Measurements from ENCODE around the gene HTR1D.

The HTR1D gene

DNA sequence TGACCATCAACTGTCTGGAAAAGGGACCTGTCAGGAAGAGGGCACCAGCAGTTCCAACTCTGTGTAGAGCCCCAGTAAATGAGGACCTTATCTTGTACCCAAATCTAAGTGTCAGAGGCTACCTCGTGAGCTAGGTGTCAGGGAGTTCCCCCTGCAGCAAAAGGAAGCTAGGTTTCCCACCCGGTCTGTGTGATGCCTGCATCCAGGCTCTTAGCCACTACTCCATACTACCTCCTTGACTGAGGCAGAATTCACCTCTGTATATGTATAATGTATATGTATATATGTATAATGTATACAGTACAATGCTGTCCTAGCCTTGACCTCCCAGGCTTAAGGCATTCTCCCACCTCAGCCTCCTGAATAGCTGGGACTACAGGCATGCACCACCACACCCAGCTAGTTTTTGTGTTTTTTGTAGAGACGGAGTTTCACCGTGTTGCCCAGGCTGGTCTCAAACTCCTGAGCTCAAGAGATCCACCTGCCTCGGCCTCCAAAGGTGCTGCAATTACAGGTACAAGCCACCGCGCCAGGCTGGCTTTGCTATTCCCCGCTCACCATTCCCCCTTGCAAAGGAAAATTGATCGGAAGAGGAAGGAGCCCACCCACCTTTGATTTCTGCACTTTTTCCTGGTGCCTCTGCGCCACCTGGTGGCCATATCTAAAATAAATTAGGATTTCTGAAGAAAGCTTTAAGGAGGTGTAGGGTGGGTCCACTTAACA, 32.9 kb downstream of the HTR1D start:
- no peak for DNase-seq (ENCODE audit: low spot score)

DNA sequence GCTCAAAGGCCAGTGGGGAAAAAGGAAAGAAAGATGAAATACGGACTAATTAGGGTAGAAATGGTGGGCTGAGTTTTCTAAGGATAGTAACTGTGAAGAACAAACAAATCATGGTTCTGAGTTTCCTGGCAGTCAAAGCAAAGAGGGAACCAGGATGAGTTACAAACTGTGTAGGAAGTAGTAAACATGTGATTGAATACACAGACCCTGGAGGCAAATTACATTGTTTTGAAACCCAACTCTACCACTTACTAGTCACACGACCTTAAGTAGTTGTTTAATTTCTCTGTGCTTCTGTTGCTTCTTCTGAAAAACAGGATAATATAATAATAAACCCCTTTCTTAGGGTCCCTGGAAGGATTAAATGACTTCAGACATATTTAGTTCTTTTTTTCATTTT, 37.4 kb downstream of the HTR1D start:
- no peak for DNase-seq (ENCODE audit: low spot score)

DNA sequence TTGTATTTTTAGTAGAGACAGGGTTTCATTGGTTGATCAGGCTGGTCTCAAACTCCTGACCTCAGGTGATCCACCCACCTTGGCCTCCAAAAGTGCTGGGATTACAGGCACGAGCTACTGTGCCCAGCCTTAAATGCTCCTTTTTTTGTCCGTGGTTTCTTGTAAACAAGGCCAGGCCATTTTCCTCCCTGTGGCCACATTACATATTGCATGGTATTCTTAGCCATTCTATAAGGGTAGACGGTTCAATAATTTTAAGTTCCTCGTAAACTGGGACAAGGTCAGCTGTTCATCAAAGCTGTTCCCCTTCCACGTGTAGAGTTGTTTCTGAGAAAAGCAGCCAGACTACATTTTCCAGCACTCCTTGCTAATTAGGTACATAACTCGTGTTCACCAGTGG, 38.4 kb downstream of the HTR1D start:
- DNase-seq (ENCODE audit: low spot score) = peak; percentile 59

DNA sequence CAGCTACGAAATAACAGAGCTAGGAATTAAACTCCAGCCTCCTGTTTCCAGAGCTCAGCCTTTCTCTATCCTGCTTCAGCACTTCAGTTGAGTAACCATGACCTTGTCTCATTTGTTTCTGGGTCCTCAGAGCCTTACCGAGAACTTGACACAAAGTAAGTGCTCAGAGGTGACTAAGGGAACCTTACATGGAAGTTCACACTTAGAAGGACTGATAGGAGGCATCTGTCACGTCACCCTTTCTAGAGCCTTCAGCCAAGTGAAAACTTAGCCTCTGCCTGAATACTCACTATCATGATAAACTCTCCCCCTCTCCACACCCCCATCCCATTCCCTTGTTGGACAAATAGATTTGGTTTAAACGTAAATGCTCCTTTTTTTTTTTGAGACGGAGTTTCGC, 38.9 kb downstream of the HTR1D start:
- no peak for DNase-seq (ENCODE audit: low spot score)

DNA sequence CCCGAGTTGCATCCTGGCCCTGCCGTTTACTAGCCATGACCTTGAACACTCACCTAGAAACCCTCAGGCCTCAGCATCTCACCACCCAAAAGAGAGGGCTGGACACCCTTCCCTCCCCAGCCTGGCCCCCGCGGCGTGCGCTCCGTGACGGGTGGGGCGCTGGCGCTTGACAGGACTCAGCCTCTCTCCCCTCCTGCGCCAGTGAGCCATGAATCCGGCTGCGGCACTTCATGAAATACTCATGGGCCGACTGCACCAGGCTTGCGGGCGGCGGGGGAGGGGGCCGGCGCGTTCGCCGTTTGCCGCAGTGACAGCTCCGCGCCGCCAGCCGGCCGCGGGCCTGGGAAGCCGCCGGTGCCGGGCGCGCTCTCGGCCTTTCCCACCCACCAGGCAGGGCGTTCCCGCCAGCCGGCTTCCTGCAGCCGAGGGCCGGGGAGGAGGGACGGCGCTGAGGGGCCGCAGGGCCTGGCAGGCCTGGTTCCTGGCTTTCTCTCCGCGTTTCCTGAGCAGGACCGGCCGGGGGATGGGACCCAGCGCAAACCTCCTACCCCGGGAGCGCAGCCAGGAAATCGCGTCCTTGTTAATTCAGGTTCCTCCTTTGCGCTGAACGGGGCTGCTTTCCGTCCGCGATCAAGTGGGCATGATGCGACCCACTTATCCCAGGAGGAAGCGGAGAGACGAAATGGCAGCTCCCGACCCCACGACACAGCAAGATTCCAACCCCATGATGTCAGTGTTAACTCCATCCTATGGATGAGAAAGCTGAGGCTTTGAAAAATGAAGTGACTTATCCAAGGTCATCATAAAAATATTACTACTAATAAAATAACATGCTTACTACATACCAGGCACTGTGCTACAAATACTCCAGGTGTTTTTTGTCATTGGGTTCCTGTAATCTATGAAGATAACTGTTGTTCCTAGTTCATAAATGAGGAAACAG, 39.6 kb downstream of the HTR1D start:
- peak; percentile 85 for DNase-seq (ENCODE audit: low spot score)

DNA sequence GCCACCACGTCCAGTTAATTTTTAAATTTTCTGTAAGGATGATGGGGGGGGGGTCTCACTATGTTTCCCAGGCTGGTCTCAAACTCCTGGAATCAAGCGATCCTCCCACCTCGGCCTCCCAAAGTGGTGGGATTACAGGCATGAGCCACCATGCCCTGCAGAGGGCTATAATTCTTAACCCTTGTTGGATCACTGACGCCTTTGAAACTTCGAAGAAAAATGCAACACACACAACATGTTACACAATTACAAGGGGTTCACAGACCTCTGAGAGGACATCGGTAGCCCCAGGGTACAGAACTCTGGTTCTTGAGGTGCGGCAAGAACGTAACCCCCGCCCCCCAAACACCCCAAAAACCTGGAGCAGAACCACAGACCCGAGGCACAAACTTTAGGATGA, 40.3 kb downstream of the HTR1D start:
- DNase-seq (ENCODE audit: low spot score) = no peak

DNA sequence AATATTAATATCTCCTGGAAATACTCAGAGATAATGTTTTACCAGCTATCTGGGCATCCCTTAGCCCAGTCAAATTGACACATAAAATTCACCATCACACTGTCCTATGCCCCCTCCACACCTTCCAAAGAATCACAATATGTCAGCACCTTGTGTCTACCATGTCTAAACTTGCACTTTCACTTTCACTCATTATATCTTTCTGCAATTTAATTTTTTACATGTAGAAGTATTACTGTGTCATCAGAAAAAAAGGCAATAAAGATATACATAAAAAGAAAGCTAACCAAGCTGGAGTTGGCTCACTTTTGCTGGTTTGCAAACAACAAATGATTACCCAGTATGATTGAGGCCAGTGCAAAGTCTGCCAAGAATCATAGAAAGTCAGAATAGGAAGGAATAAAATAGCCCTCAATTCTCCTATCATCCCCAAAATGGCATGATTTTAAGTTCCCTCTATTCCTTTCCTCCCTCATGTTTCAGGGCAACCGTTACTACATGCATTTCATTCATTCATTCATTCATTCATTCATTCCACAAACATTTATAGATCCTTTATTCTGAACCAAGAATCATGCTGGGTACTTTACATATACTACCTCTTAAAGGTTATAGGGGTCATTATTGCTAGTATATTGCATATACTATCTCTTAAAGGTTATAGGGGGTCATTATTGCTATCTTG, 42.7 kb downstream of the HTR1D start:
- DNase-seq (ENCODE audit: low spot score) = no peak

DNA sequence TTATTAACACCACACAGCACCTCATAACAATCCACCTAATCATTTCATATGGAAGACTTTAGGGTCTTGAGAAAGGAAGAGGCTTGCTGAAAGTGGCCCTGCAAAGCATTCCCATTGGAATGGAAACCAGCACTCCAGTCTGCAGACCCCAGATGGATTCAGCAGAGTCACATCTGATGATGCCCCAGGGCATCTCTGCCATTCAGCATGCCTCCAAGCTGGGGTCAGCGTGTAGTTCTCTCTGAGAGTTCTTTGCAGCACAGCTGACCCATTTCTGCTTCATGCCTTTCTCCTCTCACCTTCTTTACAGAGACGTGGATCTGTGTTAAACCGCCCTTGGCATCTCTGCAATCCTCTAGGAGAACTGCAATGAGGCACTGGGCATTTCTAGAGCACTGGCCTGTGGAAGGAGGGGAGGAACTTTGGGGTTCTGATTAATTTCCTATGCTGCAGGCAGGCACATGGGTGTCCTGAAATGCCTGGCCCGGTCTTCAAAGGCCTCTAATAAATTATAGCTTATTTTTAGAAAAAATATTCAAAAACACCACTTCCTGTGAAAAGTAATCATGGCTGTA, 46.0 kb downstream of the HTR1D start:
- no peak for DNase-seq (ENCODE audit: low spot score)

DNA sequence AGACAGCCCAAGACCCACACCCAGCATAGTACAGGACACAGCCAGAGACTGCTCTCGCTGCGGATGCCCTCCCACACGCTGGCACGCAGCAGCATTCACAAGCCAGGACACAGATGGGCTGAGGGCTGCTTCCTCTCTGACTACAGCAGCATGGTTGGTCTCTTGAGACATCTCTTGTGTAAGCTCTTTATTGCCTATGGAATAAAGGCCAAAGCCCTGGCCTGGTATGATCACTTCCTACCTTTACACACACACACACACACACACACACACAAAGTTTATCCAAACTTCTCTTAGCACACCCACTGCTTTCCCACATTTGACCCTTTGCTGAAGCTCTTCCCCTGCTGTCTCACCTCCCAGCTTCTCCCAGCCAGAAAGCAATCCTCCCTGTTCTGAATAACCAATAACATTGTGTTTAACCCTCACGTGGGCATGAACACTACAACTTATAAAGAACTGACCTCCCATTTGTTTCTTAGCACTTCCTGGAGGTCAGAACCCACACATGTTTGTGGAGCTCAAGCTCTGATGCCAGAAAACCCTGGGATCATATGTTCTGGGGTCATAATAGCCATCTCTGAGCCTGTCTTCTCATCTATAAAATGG, 47.5 kb downstream of the HTR1D start:
- DNase-seq (ENCODE audit: low spot score) = peak; percentile 92

DNA sequence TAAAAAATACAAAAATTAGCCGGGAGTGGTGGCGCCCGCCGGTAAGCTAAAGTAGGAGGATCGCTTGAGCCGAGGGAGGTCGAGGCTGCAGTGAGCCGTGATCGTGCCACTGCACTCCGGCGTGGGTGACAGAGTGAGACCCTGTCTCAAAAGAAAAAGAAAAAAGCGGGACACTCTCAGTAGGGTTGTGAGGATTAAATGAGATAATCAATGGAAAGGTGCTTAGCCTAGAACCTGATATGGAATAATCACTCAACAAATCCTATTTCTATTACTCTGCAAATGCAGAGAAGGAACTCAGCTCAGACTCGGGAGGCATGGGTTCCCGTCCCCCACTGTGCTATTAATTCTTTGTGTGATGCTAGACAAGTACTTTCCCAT, 48.1 kb downstream of the HTR1D start:
- DNase-seq (ENCODE audit: low spot score) = no peak

DNA sequence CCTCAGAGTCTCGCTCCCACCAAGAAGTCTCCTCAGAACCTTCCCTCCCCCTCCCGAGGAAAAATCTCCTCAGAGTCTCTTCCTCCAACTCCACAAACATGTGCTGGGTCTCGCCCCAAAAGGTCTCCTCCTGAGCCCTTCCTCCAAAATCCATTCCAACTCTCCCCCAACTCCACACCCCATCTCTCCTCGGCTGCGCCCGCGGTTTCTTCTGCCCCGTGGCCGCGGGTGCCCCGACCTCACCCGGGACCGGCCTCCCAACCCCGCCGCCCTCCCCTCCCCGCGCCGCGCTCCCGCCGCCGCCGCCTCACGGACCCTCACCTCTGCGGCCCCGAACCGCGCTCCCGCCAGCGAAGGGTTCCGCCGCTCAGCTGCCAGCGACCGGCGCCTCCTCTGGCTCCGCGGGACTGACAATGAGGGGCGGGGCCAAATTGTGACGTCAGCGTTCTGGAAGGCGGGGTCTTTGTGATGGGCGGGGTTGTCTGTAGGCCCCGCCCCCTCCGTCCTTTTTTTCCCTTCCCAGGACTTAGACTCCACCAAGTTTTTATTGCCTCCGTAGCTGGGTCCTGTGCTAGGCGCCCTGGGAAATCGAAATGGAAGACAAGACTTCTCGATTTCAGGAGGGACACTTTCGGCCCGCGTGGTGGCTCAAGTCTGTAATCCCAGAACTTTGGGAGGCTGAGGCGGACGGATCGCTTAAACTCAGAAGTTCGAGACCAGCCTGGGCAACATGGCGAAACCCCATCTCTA, 48.7 kb downstream of the HTR1D start, which contains the start of gene LUZP1:
TSS of gene LUZP1 (minus strand) at position 412 of the 750 bp plus-strand sequence.
- DNase-seq (ENCODE audit: low spot score) = peak; percentile 85

DNA sequence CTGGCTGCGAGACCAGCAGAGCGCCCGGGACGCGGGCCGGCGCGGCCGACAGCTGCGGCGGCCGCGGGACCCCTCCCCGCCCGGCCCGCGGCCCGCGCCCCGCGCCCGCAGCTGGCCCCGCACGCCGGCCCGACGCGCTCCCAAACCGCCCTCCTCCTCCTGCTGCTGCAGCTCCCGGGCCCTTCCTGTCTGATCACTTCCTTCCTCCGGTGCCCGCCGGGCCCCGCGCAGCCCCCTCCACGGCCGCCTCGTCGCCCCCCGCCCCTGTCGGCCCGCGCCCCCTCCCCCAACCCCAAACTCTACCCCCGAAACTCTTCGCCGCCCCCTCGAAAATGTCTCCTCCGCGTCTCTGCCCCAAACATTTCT, 49.2 kb downstream of the HTR1D start:
- DNase-seq (ENCODE audit: low spot score) = no peak

DNA sequence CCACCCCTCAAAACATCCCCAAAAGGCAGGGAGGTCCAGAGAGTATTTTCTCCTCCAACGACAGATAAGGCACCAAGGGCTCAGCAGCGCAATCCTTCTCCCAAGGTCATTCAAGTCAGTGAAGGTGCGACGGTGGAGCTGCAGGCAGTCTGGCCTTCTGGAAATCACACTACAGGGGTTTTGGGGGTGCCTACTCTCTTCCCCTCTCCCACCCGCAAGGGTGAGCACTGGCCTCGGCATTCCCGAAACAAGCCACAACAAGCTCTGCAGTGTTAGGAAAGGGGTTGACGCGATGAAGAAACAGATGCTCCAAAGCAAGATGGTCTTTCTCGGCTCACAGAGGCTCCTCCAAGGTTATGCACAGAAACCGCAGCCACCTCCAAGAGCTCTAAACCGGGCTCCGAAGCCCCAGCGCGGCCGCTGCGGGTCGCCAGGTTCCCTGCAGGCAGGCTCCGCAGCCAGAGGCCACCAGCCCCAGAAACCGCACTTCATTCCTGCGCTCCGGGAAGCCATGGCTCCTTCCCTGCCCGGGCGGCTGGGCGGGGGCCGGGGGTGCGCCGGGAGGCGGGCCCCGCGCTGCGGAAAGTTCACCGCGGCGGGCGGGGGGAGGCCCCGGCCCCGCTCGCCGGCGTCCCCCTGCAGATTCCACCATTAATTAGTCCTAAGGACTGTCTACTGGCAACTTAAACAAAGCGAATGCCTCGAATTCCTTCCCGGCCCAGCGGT, 49.8 kb downstream of the HTR1D start:
- no peak for DNase-seq (ENCODE audit: low spot score)

DNA sequence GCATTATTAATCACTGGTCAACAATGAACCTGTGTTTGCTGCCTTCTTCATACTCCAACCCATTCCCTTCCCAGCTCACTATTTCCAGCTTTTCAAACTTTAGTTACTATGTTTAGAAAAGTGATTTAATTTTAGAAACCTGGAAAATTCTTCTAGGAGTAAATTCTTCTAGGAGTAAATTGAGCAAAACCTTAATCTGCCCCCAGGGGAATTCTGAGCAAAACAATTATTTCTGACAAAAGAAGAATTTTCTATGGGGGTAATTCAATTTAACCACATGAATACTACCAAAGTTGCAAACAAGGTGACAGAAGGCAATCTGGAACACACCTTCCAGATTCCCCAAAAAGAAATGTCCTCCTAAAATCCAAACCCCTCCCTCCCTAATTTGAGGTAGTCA, 50.4 kb downstream of the HTR1D start:
- DNase-seq (ENCODE audit: low spot score) = no peak

DNA sequence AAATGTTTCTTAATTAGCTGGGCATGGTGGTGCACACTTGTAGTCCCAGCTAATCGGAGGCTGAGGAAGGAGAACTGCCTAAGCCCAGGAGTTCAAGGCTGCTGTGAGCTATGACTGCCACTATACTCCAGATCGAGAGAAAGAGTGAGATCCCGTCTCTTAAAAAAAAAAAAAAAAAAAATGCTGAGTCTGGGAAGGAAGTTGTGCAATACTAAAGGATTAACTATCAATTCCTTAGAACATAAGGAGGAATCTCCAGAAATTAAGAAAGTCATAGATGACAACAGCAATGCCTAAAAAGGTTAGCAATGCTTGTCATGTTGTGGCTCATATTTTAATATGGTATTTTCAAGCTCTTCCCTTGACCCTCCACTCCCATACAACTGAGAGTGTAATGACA, 53.9 kb downstream of the HTR1D start:
- no peak for DNase-seq (ENCODE audit: low spot score)

DNA sequence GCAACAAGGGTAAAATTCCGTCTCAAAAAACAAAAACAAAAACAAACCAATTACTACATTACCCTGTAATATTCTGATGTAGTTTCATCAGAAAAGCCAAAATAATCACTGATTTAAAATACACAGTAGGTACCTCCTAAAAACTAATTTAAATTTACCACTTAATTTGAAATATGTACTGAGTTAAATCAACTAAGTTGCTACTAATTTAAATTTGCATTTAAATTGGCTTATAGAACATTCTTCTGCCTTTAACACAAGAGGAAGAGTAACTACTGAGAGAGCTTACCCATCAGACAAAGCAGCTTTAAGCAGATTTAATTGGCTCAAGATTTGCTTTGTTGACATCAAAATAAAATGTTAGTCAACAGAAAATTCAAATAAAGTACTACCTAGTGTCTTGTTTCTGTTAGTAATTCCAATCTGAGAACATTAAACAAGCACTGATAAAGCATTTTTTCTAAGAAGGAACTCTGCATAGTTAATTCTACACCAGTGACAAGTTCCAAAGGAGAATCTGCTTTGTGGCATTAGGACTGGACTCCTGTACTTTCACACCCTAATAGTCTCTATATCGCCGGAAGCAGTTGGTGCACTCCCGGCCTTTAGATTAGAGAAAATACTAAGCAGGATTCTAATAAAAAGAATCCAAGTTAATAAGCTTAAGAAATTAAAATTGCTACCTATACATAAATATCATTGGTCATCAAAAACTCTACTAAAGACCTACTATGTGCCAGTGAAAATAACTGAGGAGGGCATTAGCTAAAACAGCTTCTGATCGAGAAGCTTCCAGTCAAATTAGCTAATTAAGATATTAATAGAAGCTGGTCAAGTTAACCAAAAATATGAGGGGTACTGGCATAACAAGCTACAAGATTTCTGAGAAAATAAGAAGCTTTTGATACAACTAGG, 57.1 kb downstream of the HTR1D start:
- DNase-seq (ENCODE audit: low spot score) = no peak

DNA sequence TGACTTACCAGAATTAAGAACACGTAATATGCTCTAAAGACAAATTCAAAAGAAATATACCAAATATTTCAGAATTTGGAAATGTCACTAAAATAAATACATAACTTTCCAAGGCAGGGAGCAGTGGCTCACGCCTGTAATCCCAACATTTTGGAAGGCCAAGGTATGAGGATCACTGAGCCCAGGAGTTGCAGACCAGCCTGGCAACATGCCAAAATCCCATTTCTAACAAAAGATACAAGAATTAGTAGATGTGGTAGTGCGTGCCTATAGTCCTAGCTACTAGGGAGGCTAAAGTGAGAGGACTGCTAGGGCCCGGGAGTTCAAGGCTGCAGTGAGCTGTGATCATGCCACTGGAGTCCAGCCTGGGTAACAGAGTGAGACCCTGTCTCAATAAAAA, 60.4 kb downstream of the HTR1D start:
- no peak for DNase-seq (ENCODE audit: low spot score)

DNA sequence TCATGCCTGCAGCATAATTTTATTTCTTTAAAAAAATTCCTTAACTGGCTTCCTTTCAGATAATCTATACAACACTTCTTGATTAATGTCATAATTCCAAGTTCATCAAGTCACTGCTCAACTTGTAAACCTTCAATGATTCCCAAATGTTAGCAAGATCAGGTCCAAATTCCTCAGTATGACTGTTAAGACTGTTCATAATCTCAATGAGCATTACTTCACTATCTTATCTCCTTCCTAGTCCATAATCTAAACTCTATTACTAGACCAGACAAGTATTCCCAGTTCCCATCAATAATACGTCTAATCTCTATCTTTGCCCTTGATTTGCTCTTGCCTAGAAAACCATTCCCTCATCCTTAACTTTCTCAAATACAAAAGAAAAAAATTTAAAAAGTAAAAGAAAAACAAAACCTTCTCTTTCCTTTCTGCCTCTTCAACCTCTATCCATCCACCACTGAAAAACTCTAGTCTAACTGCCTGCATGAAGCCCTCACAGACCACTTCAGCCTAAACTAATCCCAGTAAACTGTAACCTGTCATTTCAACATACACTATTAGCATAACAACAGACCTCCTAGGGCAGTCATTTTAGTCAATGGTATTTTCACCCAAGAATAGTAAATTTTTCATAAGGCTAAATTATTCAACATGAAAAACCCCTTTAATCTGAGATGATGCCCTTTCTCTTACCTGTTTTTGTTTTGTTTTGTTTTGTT, 64.2 kb downstream of the HTR1D start:
- DNase-seq (ENCODE audit: low spot score) = no peak

DNA sequence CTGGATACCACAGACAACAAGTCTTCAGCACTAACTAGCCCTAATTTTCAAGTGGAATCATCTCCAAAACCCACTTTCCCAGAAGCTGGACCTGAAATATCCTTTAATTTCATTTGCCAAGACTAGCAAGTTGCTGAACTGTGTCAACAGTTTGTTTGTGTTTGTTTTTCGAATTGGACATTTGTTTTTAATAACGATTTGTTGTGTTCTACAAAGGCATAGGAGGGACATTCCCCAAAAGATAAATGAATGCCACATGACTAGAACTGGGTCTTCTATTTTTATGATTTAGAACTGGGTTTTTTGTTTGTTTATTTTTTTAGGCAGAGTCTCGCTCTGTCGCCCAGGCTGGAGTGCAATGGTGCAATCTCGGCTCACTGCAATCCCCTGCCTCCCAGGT, 66.6 kb downstream of the HTR1D start:
- no peak for DNase-seq (ENCODE audit: low spot score)
